ENCODE measurements around the gene SFMBT2. TPM values are rescaled to one million over a fixed set of nuclear protein-coding genes. Genes with fewer than 3 reads are reported as not detected.
"Not testable (repeated sequence)": the region's sequence is repeated elsewhere in the genome, so short reads cannot be mapped to it uniquely, and the experiment has no call there.

The SFMBT2 gene
- total RNA-seq, 6 experiments from 2014 or later: 0.03 to 0.12 (median 0.06) TPM

- Mint-ChIP-seq H3K4me3 (no peak overlapping the region), H3K27ac (no peak overlapping the region), H3K4me1 (ENCODE audit: low read depth) (no peaks in the 10 kb centered on the region), H3K36me3 (ENCODE audit: low read depth) (peaks cover 4% of the 10 kb centered on the region; the same call in 1 of the 2 replicates), H3K9me3 (peaks cover 69% of the 10 kb centered on the region), H3K27me3 (ENCODE audit: insufficient read depth) (no peaks in the 10 kb centered on the region; the same call in none of the 2 replicates)
- no peak for DNase-seq
- TF ChIP-seq, protein P1, sequence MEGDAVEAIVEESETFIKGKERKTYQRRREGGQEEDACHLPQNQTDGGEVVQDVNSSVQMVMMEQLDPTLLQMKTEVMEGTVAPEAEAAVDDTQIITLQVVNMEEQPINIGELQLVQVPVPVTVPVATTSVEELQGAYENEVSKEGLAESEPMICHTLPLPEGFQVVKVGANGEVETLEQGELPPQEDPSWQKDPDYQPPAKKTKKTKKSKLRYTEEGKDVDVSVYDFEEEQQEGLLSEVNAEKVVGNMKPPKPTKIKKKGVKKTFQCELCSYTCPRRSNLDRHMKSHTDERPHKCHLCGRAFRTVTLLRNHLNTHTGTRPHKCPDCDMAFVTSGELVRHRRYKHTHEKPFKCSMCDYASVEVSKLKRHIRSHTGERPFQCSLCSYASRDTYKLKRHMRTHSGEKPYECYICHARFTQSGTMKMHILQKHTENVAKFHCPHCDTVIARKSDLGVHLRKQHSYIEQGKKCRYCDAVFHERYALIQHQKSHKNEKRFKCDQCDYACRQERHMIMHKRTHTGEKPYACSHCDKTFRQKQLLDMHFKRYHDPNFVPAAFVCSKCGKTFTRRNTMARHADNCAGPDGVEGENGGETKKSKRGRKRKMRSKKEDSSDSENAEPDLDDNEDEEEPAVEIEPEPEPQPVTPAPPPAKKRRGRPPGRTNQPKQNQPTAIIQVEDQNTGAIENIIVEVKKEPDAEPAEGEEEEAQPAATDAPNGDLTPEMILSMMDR (IDR thresholded peaks at IDR 0.05): no peak
Observed at GRCh38 chr10:7314170-7314569, 96.7 kb downstream of the SFMBT2 start.

GRCh38 chr10:7312488-7312857, 98.4 kb downstream of the SFMBT2 start:
- Mint-ChIP-seq H3K27me3 (ENCODE audit: insufficient read depth) (no peaks in the 10 kb centered on the region; the same call in 1 of the 2 replicates), H3K4me3 (no peak overlapping the region), H3K36me3 (ENCODE audit: low read depth) (peaks cover 5% of the 10 kb centered on the region; the same call in 1 of the 2 replicates), H3K27ac (no peak overlapping the region), H3K9me3 (peaks cover 60% of the 10 kb centered on the region), H3K4me1 (ENCODE audit: low read depth) (no peaks in the 10 kb centered on the region)
- TF ChIP-seq, protein P1 (IDR thresholded peaks at IDR 0.05): no peak
- no peak for DNase-seq

DNA sequence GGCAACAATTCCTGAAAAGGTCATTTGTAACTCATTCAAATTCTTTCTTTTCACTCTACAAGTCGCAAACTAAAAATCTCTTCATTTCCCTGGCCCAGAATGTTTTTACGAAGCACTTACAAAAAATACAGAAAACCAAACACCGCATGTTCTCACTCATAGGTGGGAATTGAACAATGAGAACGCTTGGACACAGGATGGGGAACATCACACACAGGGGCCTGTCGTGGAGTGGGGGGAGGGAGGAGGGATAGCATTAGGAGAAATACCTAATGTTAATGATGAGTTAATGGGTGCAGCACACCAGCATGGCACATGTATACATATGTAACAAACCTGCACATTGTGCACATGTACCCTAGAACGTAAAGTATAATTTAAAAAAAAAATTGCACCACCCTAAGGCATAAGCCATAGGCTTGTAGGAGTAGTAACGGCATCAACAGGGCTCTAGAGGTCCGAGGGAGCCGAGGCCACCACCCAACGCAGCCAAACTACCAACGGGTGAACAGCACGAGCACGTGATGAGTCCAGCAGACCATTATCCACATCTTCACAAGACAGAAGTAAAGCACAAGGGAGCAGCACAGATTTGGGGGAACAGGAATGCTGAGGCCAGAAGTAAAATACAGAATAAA, 98.9 kb downstream of the SFMBT2 start:
- DNase-seq; H3K27ac Mint-ChIP-seq; H3K4me3 Mint-ChIP-seq; H3K36me3 Mint-ChIP-seq (ENCODE audit: low read depth); H3K4me1 Mint-ChIP-seq (ENCODE audit: low read depth); H3K27me3 Mint-ChIP-seq (ENCODE audit: insufficient read depth): not testable (repeated sequence)
- peaks cover 63% of the 10 kb centered on the region for H3K9me3 Mint-ChIP-seq

- H3K36me3 Mint-ChIP-seq (ENCODE audit: low read depth): peaks cover 5% of the 10 kb centered on the region; the same call in 1 of the 2 replicates
- H3K27me3 Mint-ChIP-seq (ENCODE audit: insufficient read depth): no peaks in the 10 kb centered on the region; the same call in 1 of the 2 replicates
- H3K4me1 Mint-ChIP-seq (ENCODE audit: low read depth): no peaks in the 10 kb centered on the region
- DNase-seq: no peak
- TF ChIP-seq, protein P1 (IDR thresholded peaks at IDR 0.05): no peak
- H3K4me3 Mint-ChIP-seq: no peak overlapping the region
- H3K9me3 Mint-ChIP-seq: peaks cover 56% of the 10 kb centered on the region
- no peak overlapping the region for H3K27ac Mint-ChIP-seq
Observed at GRCh38 chr10:7311218-7311849, 99.5 kb downstream of the SFMBT2 start.

- DNase-seq: no peak
- Mint-ChIP-seq H3K4me3 (no peak overlapping the region), H3K27me3 (ENCODE audit: insufficient read depth) (no peaks in the 10 kb centered on the region; the same call in 1 of the 2 replicates), H3K9me3 (peaks cover 44% of the 10 kb centered on the region), H3K36me3 (ENCODE audit: low read depth) (peaks cover 5% of the 10 kb centered on the region; the same call in 1 of the 2 replicates), H3K27ac (no peak overlapping the region), H3K4me1 (ENCODE audit: low read depth) (no peaks in the 10 kb centered on the region)
- TF ChIP-seq, protein P1 (IDR thresholded peaks at IDR 0.05): no peak
Observed at GRCh38 chr10:7310076-7310475, 100.8 kb downstream of the SFMBT2 start.

- DNase-seq: no peak
Observed at GRCh38 chr10:7308826-7309225, 102.0 kb downstream of the SFMBT2 start.

More at GRCh38 chr10:7308826-7309225, 102.0 kb downstream of the SFMBT2 start:
- Mint-ChIP-seq H3K9me3 (peaks cover 38% of the 10 kb centered on the region), H3K27ac (no peak overlapping the region), H3K4me1 (ENCODE audit: low read depth) (no peaks in the 10 kb centered on the region), H3K27me3 (ENCODE audit: insufficient read depth) (no peaks in the 10 kb centered on the region; the same call in 1 of the 2 replicates), H3K4me3 (no peak overlapping the region), H3K36me3 (ENCODE audit: low read depth) (peaks cover 5% of the 10 kb centered on the region; the same call in 1 of the 2 replicates)
- TF ChIP-seq, protein P1 (IDR thresholded peaks at IDR 0.05): no peak

All from HFFc6 (cell line).